Neural cell (in vitro differentiated cells): ENCODE measurements around the gene XXYLT1. TPM values are rescaled to one million over a fixed set of nuclear protein-coding genes. Genes with fewer than 3 reads are reported as not detected.

Experiments used
- H2AFZ ChIP-seq: fragments of 200-600, 300-800 bp; sonication (generic), shearing (Covaris generic); 2 replicates; pipeline ENCODE4 v1.6.0; 2014; ENCODE audit warnings: low read depth, mild to moderate bottlenecking, antibody characterized with exemption, low read length, moderate library complexity
- H3F3A ChIP-seq: fragments of 200-600 bp; shearing (Covaris generic); 2 replicates; pipeline ENCODE4 v1.6.1; 2016; ENCODE audit warnings: mild to moderate bottlenecking, moderate library complexity, mixed read lengths, antibody characterized with exemption, low read length; ENCODE audit not compliant: insufficient read depth, poor library complexity, severe bottlenecking
- H3K27ac ChIP-seq: fragments of 200-600, 300-800 bp; sonication (generic), shearing (Covaris generic); 2 replicates; pipeline ENCODE4 v1.5.1; 2014; ENCODE audit warnings: mild to moderate bottlenecking, low read length, moderate library complexity
- H3K27me3 ChIP-seq: fragments of 300-800, 200-600 bp; sonication (generic), shearing (Covaris generic); 2 replicates; pipeline ENCODE4 v1.6.0; 2014; ENCODE audit warnings: mild to moderate bottlenecking, low read depth, low read length, moderate library complexity; ENCODE audit not compliant: insufficient read depth
- H3K36me3 ChIP-seq: fragments of 300-800, 200-600 bp; sonication (generic), shearing (Covaris generic); 2 replicates; pipeline ENCODE4 v1.5.1; 2014; ENCODE audit warnings: mild to moderate bottlenecking, antibody characterized with exemption, low read length, moderate library complexity; ENCODE audit not compliant: insufficient read depth
- H3K4me2 ChIP-seq: fragments of 300-800, 200-600 bp; sonication (generic), shearing (Covaris generic); 2 replicates; pipeline ENCODE4 v1.6.0; 2014; ENCODE audit warnings: mild to moderate bottlenecking, low read length
- H3K4me3 ChIP-seq: fragments of 300-800, 200-600 bp; sonication (generic), shearing (Covaris generic); 2 replicates; pipeline ENCODE4 v1.5.1; 2014; ENCODE audit warnings: mild to moderate bottlenecking, low read length, moderate library complexity
- H3K79me2 ChIP-seq: fragments of 200-600 bp; shearing (Covaris generic); replicated peaks from 2 replicates; pipeline ENCODE4 v1.6.0; 2014; ENCODE audit warnings: mild to moderate bottlenecking, low read length, moderate library complexity; ENCODE audit not compliant: insufficient read depth
- H3K9ac ChIP-seq: fragments of 300-800, 200-600 bp; sonication (generic), shearing (Covaris generic); 2 replicates; pipeline ENCODE4 v1.6.1; 2016; ENCODE audit warnings: mild to moderate bottlenecking, low read length, mixed read lengths
- H3K9me2 ChIP-seq: fragments of 200-600 bp; shearing (Covaris generic); 2 replicates; pipeline ENCODE4 v1.6.1; 2016; ENCODE audit warnings: mild to moderate bottlenecking, low read length, mixed read lengths; ENCODE audit not compliant: insufficient read depth
- H3K9me3 ChIP-seq: fragments of 200-600, 300-800 bp; sonication (generic), shearing (Covaris generic); 2 replicates; pipeline ENCODE4 v1.6.1; 2016; ENCODE audit warnings: mild to moderate bottlenecking, mixed run types, low read length, moderate library complexity, mixed read lengths
- H4K20me1 ChIP-seq: fragments of 200-600 bp; shearing (Covaris generic); 2 replicates; pipeline ENCODE4 v1.6.1; 2016; ENCODE audit warnings: mild to moderate bottlenecking, mixed run types; ENCODE audit not compliant: insufficient read depth
- CTCF ChIP-seq: fragments of 450-650 bp; IDR thresholded peaks from 2 replicates; pipeline ENCODE4 v1.5.1; 2014; ENCODE audit warnings: antibody characterized with exemption, mild to moderate bottlenecking, moderate library complexity; ENCODE audit not compliant: poor library complexity, severe bottlenecking
- EP300 ChIP-seq: fragments of 450-650 bp; conservative IDR thresholded peaks from 2 replicates; pipeline ENCODE4 v1.6.1; 2014; ENCODE audit warnings: antibody characterized with exemption, mild to moderate bottlenecking, moderate library complexity; ENCODE audit not compliant: poor library complexity, severe bottlenecking
- EZH2 ChIP-seq: fragments of 200-600, 300-800 bp; shearing (Covaris generic), sonication (generic); IDR thresholded peaks from 2 replicates; pipeline ENCODE4 v1.6.1; 2014; ENCODE audit warnings: antibody characterized with exemption, low read length, borderline replicate concordance, mild to moderate bottlenecking; ENCODE audit not compliant: insufficient read depth, poor library complexity, severe bottlenecking
- MXI1 ChIP-seq: fragments of 450-650 bp; conservative IDR thresholded peaks from 2 replicates; pipeline ENCODE4 v1.6.1; 2014; ENCODE audit warnings: antibody characterized with exemption, mild to moderate bottlenecking; ENCODE audit not compliant: poor library complexity, severe bottlenecking
- POLR2AphosphoS5 ChIP-seq: IDR thresholded peaks from 2 replicates; pipeline ENCODE4 v1.6.1; 2012
- RAD21 ChIP-seq: fragments of 450-650 bp; conservative IDR thresholded peaks from 2 replicates; pipeline ENCODE4 v1.6.1; 2014; ENCODE audit warnings: antibody characterized with exemption, mild to moderate bottlenecking, moderate library complexity
- SMC3 ChIP-seq: fragments of 450-650 bp; conservative IDR thresholded peaks from 2 replicates; pipeline ENCODE4 v1.6.1; 2014; ENCODE audit warnings: antibody characterized with exemption, mild to moderate bottlenecking, moderate library complexity; ENCODE audit not compliant: poor library complexity
- TAF1 ChIP-seq: IDR thresholded peaks from 2 replicates; pipeline ENCODE4 v1.6.1; 2012; ENCODE audit warnings: low read depth
- polyA plus RNA-seq: library from polyadenylated mRNA; depleted of rRNA; stranded (reverse); fragments of >200 nt; gene quantifications from 2 replicates; pipeline ENCODE4 v1.2.3, GENCODE V29; 2014
- TF ChIP-seq, protein P1 (sequence below): IDR thresholded peaks from 2 replicates; pipeline ENCODE4 v1.6.1; 2012; ENCODE audit warnings: borderline replicate concordance

The XXYLT1 gene
- polyA plus RNA-seq, 1 donor from 2014 or later: 25.4 TPM

- no peaks in the 10 kb centered on the region for H3K27me3 ChIP-seq
- H2AFZ ChIP-seq: no peak overlapping the region
- no peak overlapping the region for H3K9ac ChIP-seq
- no peaks in the 10 kb centered on the region for H4K20me1 ChIP-seq
- no peak overlapping the region for H3K4me3 ChIP-seq
- no peaks in the 10 kb centered on the region for H3F3A ChIP-seq
- TF ChIP-seq POLR2AphosphoS5: no peak
- no peak for TF ChIP-seq EP300
- TF ChIP-seq TAF1: no peak
- no peak for TF ChIP-seq RAD21
- no peak for TF ChIP-seq EZH2
- no peak for TF ChIP-seq CTCF
- TF ChIP-seq MXI1: no peak
- TF ChIP-seq, protein P1, sequence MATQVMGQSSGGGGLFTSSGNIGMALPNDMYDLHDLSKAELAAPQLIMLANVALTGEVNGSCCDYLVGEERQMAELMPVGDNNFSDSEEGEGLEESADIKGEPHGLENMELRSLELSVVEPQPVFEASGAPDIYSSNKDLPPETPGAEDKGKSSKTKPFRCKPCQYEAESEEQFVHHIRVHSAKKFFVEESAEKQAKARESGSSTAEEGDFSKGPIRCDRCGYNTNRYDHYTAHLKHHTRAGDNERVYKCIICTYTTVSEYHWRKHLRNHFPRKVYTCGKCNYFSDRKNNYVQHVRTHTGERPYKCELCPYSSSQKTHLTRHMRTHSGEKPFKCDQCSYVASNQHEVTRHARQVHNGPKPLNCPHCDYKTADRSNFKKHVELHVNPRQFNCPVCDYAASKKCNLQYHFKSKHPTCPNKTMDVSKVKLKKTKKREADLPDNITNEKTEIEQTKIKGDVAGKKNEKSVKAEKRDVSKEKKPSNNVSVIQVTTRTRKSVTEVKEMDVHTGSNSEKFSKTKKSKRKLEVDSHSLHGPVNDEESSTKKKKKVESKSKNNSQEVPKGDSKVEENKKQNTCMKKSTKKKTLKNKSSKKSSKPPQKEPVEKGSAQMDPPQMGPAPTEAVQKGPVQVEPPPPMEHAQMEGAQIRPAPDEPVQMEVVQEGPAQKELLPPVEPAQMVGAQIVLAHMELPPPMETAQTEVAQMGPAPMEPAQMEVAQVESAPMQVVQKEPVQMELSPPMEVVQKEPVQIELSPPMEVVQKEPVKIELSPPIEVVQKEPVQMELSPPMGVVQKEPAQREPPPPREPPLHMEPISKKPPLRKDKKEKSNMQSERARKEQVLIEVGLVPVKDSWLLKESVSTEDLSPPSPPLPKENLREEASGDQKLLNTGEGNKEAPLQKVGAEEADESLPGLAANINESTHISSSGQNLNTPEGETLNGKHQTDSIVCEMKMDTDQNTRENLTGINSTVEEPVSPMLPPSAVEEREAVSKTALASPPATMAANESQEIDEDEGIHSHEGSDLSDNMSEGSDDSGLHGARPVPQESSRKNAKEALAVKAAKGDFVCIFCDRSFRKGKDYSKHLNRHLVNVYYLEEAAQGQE: no peak
- TF ChIP-seq SMC3: no peak
- no peaks in the 10 kb centered on the region for H3K79me2 ChIP-seq
- H3K4me2 ChIP-seq: no peak overlapping the region
- H3K27ac ChIP-seq: no peak overlapping the region
- H3K9me3 ChIP-seq: no peaks in the 10 kb centered on the region
- no peaks in the 10 kb centered on the region for H3K9me2 ChIP-seq
- H3K36me3 ChIP-seq: no peaks in the 10 kb centered on the region
Measured at GRCh38 chr3:195149292-195150030, 121.5 kb downstream of the XXYLT1 start.

- Histone ChIP-seq H3K9ac (no peak overlapping the region), H3K4me3 (no peak overlapping the region), H3K4me2 (no peak overlapping the region), H3K27ac (peak overlapping the region; percentile 18), H3K36me3 (no peaks in the 10 kb centered on the region), H3K9me3 (no peaks in the 10 kb centered on the region), H3K79me2 (no peaks in the 10 kb centered on the region), H4K20me1 (no peaks in the 10 kb centered on the region), H3F3A (no peaks in the 10 kb centered on the region), H2AFZ (no peak overlapping the region), H3K9me2 (no peaks in the 10 kb centered on the region), H3K27me3 (no peaks in the 10 kb centered on the region)
- no peak for TF ChIP-seq SMC3
Measured at GRCh38 chr3:195148549-195148948, 122.4 kb downstream of the XXYLT1 start.
